ENCODE data around the gene NCK1. TPM values are rescaled to one million over a fixed set of nuclear protein-coding genes. Genes with fewer than 3 reads are reported as not detected.

The NCK1 gene
- total and polyA plus RNA-seq, 9 of the 15 experiments (the other 6 are each of a cell fraction or from before 2014, with no cell fraction given) = 17.3 to 30.5 (median 25.0) TPM

DNA sequence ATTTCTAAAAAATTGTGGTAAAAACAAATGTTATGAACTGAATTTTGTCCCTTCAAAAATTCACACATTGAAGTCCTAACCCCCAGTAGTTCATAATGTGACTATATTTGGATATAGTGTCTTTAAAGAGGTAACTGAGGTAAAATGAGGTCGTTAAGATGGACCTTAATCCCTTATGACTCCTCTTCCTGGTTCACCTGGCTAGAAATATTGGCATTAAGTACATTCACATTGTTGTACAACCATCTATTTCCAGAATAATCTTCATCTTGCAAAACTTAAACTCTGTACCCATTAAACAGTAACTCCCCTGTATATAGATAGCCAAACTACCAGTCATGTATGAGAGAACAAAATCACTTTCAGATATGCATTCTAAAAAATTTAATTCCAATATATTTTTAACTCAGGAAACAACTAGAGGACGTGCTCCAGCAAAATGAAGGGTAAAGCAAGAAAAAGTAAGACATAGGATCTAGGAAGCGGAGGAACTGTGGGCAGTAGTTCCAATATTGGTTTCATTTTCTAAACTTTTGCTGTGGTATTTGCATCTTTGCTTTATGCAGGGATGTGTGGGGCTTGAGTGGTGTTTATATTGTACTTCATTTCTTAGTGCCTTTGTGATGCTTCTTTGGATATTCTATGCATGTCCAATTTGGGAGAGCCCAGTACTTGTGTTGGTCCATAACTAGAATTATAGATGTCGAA, 59.0 kb downstream of the NCK1 start:
- H3K4me1 ChIP-seq (replicated peaks in 1 of 2; ENCODE audit: control insufficient read depth in 2 of 2, insufficient read depth in 2 of 2, low read length in 2 of 2) = no peaks in the 10 kb centered on the region; a peak in 1 of 5 replicates
- no peak for ATAC-seq

DNA sequence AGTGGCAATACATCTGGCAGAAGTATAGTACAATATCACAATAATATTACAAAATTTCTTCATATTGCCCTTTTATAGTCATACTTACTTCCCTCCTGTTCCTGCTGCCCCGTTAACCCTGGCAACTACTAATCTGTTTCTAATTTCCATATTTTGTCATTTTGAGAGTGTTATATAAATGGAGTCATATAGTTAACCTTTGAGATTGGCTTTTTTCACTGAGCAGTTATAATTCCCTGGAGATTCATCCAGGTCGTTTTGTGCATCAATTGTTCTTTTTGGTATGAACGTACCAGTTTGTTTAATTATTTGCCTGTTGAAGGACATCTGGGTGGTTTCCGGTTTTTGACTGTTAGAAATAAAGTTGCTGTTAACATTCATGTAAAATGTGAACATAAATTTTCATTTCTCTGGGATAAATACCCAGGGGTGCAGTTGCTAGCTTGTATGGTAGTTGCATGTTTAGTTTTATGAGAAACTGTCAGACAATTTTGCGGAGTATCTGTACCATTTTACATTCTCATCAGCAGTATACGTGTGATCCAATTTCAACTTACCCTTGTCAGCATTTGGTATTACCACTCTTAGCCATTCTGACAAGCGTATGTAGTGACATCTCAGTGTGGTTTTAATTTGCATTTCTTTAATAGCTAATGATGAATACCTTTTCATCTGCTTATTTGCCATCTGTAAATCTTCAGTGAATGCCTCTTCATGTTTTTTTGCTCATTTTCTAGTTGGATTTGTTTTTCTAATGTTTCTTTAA, 63.6 kb downstream of the NCK1 start:
- no peak for TF ChIP-seq SAP30 (IDR thresholded peaks at IDR 0.05; ENCODE audit: borderline replicate concordance, insufficient read depth, low read depth, low read length, poor library complexity, severe bottlenecking)
- no peak for TF ChIP-seq ZNF57 (CRISPR knock-in tag; IDR thresholded peaks at IDR 0.05)
- no peak for TF ChIP-seq NEUROD1 (IDR thresholded peaks at IDR 0.05; ENCODE audit: borderline replicate concordance, low read depth, low read length, partially characterized antibody)
- TF ChIP-seq C11orf30 (IDR thresholded peaks at IDR 0.05; ENCODE audit: low read depth) = no peak
- no peak for TF ChIP-seq ETS2 (tag; IDR thresholded peaks at IDR 0.05; ENCODE audit: borderline replicate concordance, poor library complexity, severe bottlenecking)
- no peak for TF ChIP-seq ETV6 (IDR thresholded peaks at IDR 0.05; ENCODE audit: borderline replicate concordance in 1 of 2, low read depth in 2 of 2, low read length in 1 of 2)
- no peak for TF ChIP-seq ETV6 (CRISPR knock-in tag; IDR thresholded peaks at IDR 0.05; ENCODE audit: borderline replicate concordance)
- no peak for TF ChIP-seq ARID1B (IDR thresholded peaks at IDR 0.05)
- no peak for TF ChIP-seq MYNN (IDR thresholded peaks at IDR 0.05)
- TF ChIP-seq MYNN (CRISPR knock-in tag; IDR thresholded peaks at IDR 0.05) = no peak
- no peak for TF ChIP-seq NFE2L1 (tag; IDR thresholded peaks at IDR 0.05; ENCODE audit: borderline replicate concordance, low read depth)
- H2AFZ ChIP-seq (ENCODE audit: low read depth, low read length) = no peak overlapping the region
- 84% methylated on average over 7 of the region's 7 CpGs for WGBS (ENCODE audit: insufficient coverage, low coverage, missing lambda C conversion rate)

More for the DNA sequence above, 59.0 kb downstream of the NCK1 start:
- no peak overlapping the region for H3K9ac ChIP-seq (ENCODE audit: insufficient read depth in 1 of 2, low read depth in 2 of 2, low read length in 2 of 2)
- H3K9me1 ChIP-seq (ENCODE audit: control insufficient read depth, insufficient read depth, low read length) = no peaks in the 10 kb centered on the region
- no peak overlapping the region for H3K4me2 ChIP-seq (ENCODE audit: insufficient read depth, low read length)
- DNase-seq (ENCODE audit: extremely low read depth in 1 of 4, low spot score in 3 of 4) (no peak), FAIRE-seq (no peak)
- H4K20me1 ChIP-seq (replicated peaks; ENCODE audit: control insufficient read depth, insufficient read depth, low read length) = no peaks in the 10 kb centered on the region
- no peak overlapping the region for H2AFZ ChIP-seq (ENCODE audit: low read depth, low read length)
- peaks cover 90% of the 10 kb centered on the region for H3K79me2 ChIP-seq (ENCODE audit: control insufficient read depth, insufficient read depth, low read length)
- H3K27me3 ChIP-seq (ENCODE audit: control insufficient read depth in 2 of 2, insufficient read depth in 2 of 2, low read length in 2 of 2) = no peaks in the 10 kb centered on the region
- in situ Hi-C loops (cut with MboI) = no loop called here
- H3K4me3 ChIP-seq = no peak overlapping the region
- no peak overlapping the region for H3K27ac ChIP-seq (ENCODE audit: extremely low read depth, low read depth, low read length)
- ChIA-PET CTCF (ENCODE audit: low intra/inter-chr PET ratio) (no interaction called here), POLR2A (no interaction called here)
- no peaks in the 10 kb centered on the region; the same call in 2 of the 3 replicates for H3K36me3 ChIP-seq (ENCODE audit: control insufficient read depth, insufficient read depth, low read length)
- intact Hi-C loops (cut with micrococcal nuclease) = no loop called here
- BruUV-seq (replicated peaks) = no TSS peak
- 95% methylated on average over 3 of the region's 4 CpGs for WGBS (ENCODE audit: insufficient coverage, low coverage, missing lambda C conversion rate)
- H3K9me3 ChIP-seq (replicated peaks; ENCODE audit: control insufficient read depth, insufficient read depth, low read depth, low read length) = no peaks in the 10 kb centered on the region
- TF ChIP-seq NR4A1 (CRISPR knock-in tag; IDR thresholded peaks at IDR 0.05) = no peak
- TF ChIP-seq NR4A1 (tag; IDR thresholded peaks at IDR 0.05) = no peak
- TF ChIP-seq RBM25 (IDR thresholded peaks at IDR 0.05; ENCODE audit: low read depth, low read length, severe bottlenecking) = peak; percentile 21

More for the DNA sequence above, 63.6 kb downstream of the NCK1 start:
- Histone ChIP-seq H3K9me1 (ENCODE audit: control insufficient read depth, insufficient read depth, low read length) (no peaks in the 10 kb centered on the region), H3K9me3 (replicated peaks; ENCODE audit: control insufficient read depth, insufficient read depth, low read depth, low read length) (no peaks in the 10 kb centered on the region), H4K20me1 (replicated peaks; ENCODE audit: control insufficient read depth, insufficient read depth, low read length) (no peaks in the 10 kb centered on the region), H3K4me3 (no peak overlapping the region), H3K4me2 (ENCODE audit: insufficient read depth, low read length) (no peak overlapping the region), H3K27me3 (ENCODE audit: control insufficient read depth in 2 of 2, insufficient read depth in 2 of 2, low read length in 2 of 2) (no peaks in the 10 kb centered on the region), H3K9ac (ENCODE audit: insufficient read depth in 1 of 2, low read depth in 2 of 2, low read length in 2 of 2) (no peak overlapping the region), H3K79me2 (ENCODE audit: control insufficient read depth, insufficient read depth, low read length) (peaks cover 51% of the 10 kb centered on the region), H3K4me1 (replicated peaks in 1 of 2; ENCODE audit: control insufficient read depth in 2 of 2, insufficient read depth in 2 of 2, low read length in 2 of 2) (no peaks in the 10 kb centered on the region), H3K36me3 (ENCODE audit: control insufficient read depth, insufficient read depth, low read length) (peaks cover 18% of the 10 kb centered on the region; the same call in 2 of the 3 replicates), H3K27ac (ENCODE audit: extremely low read depth, low read depth, low read length) (no peak overlapping the region)
- FAIRE-seq (peak; percentile 6), DNase-seq (ENCODE audit: extremely low read depth in 1 of 4, low spot score in 3 of 4) (no peak), ATAC-seq (no peak)
- in situ Hi-C loops (cut with MboI) = no loop called here
- intact Hi-C loops (cut with micrococcal nuclease) = no loop called here
- ChIA-PET CTCF (ENCODE audit: low intra/inter-chr PET ratio) (no interaction called here), POLR2A (no interaction called here)
- BruUV-seq (replicated peaks) = no TSS peak
